Measurements from ENCODE around the gene LMX1A. TPM values are rescaled to one million over a fixed set of nuclear protein-coding genes. Genes with fewer than 3 reads are reported as not detected.

Gene LMX1A
- total and polyA plus RNA-seq, 9 of the 15 experiments (the other 6 are each of a cell fraction or from before 2014, with no cell fraction given) = not detected

DNA sequence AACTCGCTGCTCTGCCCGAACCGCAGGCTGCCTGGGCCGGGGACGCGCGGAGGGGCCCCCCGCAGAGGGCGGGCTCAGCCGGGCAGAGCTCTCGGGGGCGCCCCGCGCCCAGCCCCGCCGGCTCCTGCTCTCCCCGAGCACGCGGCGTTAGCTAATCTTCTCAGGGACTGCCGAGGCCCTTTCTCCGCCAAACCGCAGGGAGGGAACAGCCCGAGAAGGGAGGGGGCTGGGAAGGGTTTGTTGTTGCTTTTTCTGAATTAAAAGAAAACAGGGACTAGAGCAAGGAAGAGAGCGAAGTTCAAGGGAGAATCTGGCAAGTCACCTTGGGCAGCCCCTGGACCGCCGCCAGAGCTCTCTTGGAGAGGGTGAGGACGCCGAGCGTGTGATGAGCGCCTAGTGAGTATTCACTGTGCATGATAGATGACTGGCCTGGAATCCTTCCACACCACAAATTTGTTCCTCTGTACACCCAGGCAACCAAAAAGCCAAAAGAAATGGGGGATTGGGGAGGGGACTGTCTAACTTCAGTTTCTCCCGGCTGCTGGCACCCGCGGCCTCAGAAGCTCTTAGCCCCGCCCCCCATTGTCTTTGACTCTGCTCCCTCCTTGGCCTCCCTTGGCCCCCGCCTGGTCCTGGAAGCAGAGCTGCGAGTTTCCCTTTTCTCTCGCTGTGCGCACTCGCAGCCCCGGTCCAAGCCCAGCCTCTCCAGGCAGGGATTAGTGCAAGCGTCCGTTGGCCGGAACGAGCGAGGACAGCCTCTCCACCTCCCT lies 19.7 kb upstream of the LMX1A start:
- BruUV-seq (replicated peaks) = no TSS peak
- Histone ChIP-seq H3K79me2 (ENCODE audit: control insufficient read depth, insufficient read depth, low read length) (no peaks in the 10 kb centered on the region), H3K27ac (ENCODE audit: extremely low read depth, low read depth, low read length) (no peak overlapping the region), H3K4me1 (replicated peaks in 1 of 2; ENCODE audit: control insufficient read depth in 2 of 2, insufficient read depth in 2 of 2, low read length in 2 of 2) (peaks cover 3 to 12% of the 10 kb centered on the region in 2 experiments; a peak in 2 of 5 replicates), H3K4me2 (ENCODE audit: insufficient read depth, low read length) (peak overlapping the region; percentile 48), H4K20me1 (replicated peaks; ENCODE audit: control insufficient read depth, insufficient read depth, low read length) (no peaks in the 10 kb centered on the region), H3K27me3 (ENCODE audit: control insufficient read depth in 2 of 2, insufficient read depth in 2 of 2, low read length in 2 of 2) (peaks cover 11 to 30% of the 10 kb centered on the region in 2 experiments), H3K9me3 (replicated peaks; ENCODE audit: control insufficient read depth, insufficient read depth, low read depth, low read length) (no peaks in the 10 kb centered on the region), H3K36me3 (ENCODE audit: control insufficient read depth, insufficient read depth, low read length) (no peaks in the 10 kb centered on the region), H3K4me3 (no peak overlapping the region), H2AFZ (ENCODE audit: low read depth, low read length) (peak overlapping the region; percentile 54), H3K9me1 (ENCODE audit: control insufficient read depth, insufficient read depth, low read length) (no peaks in the 10 kb centered on the region), H3K9ac (ENCODE audit: insufficient read depth in 1 of 2, low read depth in 2 of 2, low read length in 2 of 2) (peak overlapping the region in 1 of 2 experiments; percentile 74; a peak in 1 of 4 replicates)
- ChIA-PET POLR2A (interaction anchor here (0.6 kb wide), 1 partner anchor 446 kb away, joined by 3 read pairs; no protein-coding TSS in a partner anchor), CTCF (ENCODE audit: low intra/inter-chr PET ratio) (no interaction called here)
- 3% methylated on average over 34 of the region's 46 CpGs for WGBS (ENCODE audit: insufficient coverage, low coverage, missing lambda C conversion rate)
- peak; percentile 41; the same call in 1 of the 2 replicates for TF ChIP-seq SOX6 (IDR thresholded peaks at IDR 0.05)
- TF ChIP-seq L3MBTL2 (IDR thresholded peaks at IDR 0.05) = peak; percentile 62; the same call in 1 of the 2 replicates
- no peak for TF ChIP-seq ZBTB17 (CRISPR knock-in tag; IDR thresholded peaks at IDR 0.05)
- no peak for TF ChIP-seq ZNF232 (CRISPR knock-in tag; IDR thresholded peaks at IDR 0.05)
- TF ChIP-seq ZBED1 (IDR thresholded peaks at IDR 0.05) = no peak
- TF ChIP-seq NCOA6 (IDR thresholded peaks at IDR 0.05) = no peak
- TF ChIP-seq, protein P1, sequence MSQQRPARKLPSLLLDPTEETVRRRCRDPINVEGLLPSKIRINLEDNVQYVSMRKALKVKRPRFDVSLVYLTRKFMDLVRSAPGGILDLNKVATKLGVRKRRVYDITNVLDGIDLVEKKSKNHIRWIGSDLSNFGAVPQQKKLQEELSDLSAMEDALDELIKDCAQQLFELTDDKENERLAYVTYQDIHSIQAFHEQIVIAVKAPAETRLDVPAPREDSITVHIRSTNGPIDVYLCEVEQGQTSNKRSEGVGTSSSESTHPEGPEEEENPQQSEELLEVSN (IDR thresholded peaks at IDR 0.05; ENCODE audit: borderline replicate concordance in 1 of 2, extremely low read depth in 1 of 2, insufficient read depth in 1 of 2, insufficient read length in 1 of 2, low read depth in 1 of 2, low read length in 1 of 2, poor library complexity in 1 of 2, severe bottlenecking in 1 of 2) = peak in 1 of 2 experiments; percentile 74
- TF ChIP-seq NFIC (IDR thresholded peaks at IDR 0.05) = peak; percentile 36; the same call in 1 of the 2 replicates
- peak; percentile 43 to 49; a peak in 3 of 4 replicates for TF ChIP-seq NRF1 (conservative IDR thresholded peaks at IDR 0.05 in 1 of 2, IDR thresholded peaks at IDR 0.05 in 1 of 2)
- TF ChIP-seq, protein P2, sequence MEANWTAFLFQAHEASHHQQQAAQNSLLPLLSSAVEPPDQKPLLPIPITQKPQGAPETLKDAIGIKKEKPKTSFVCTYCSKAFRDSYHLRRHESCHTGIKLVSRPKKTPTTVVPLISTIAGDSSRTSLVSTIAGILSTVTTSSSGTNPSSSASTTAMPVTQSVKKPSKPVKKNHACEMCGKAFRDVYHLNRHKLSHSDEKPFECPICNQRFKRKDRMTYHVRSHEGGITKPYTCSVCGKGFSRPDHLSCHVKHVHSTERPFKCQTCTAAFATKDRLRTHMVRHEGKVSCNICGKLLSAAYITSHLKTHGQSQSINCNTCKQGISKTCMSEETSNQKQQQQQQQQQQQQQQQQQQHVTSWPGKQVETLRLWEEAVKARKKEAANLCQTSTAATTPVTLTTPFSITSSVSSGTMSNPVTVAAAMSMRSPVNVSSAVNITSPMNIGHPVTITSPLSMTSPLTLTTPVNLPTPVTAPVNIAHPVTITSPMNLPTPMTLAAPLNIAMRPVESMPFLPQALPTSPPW (CRISPR knock-in tag; IDR thresholded peaks at IDR 0.05) = 0 out of 2 replicates have a peak, but pooled peaks have one; percentile 21
- no peak for TF ChIP-seq SP2 (IDR thresholded peaks at IDR 0.05; ENCODE audit: extremely low read depth, low read depth, low read length, poor library complexity, severe bottlenecking)
- no peak for TF ChIP-seq NFRKB (IDR thresholded peaks at IDR 0.05; ENCODE audit: low read depth)
- TF ChIP-seq EHMT2 (IDR thresholded peaks at IDR 0.05) = no peak
- peak in 3 of 4 experiments; percentile 22 to 35 (median 31) for DNase-seq (ENCODE audit: extremely low read depth in 1 of 4, low spot score in 3 of 4)
- no peak for FAIRE-seq
- in situ Hi-C loops (cut with MboI) (no loop called here), intact Hi-C loops (cut with micrococcal nuclease) (no loop called here)
- peak; percentile 76 for ATAC-seq
